GM12873 (cell line): Measurements from ENCODE around the gene NANOS3.

Source experiments
- TF ChIP-seq, protein P1 (sequence below): IDR thresholded peaks from 2 replicates; pipeline ENCODE4 v1.5.1; 2012; ENCODE audit warnings: low read depth, mild to moderate bottlenecking, moderate library complexity, low read length, control low read depth; ENCODE audit not compliant: insufficient read depth; ENCODE audit errors: missing control alignments

Gene NANOS3

DNA sequence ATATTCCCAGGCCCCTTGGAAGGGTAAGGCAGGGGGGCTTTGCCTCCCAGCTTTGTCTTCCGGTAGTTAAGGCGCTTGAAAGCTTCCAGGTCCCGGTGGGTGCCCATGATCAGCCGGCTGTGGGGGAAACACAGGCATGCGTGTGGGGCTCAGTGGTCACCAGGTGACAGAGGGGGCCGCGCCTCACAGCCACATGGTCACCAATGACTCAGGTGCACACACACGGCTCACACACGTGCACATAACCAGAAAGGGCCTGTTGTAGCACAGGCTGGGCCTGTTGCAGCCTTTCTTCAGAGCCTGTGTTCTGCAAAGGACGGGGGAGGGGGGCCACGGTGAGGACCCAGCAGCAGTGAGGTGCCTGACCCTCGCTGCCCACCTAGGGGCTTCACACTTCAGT lies 5.9 kb downstream of the NANOS3 start:
- TF ChIP-seq, protein P1, sequence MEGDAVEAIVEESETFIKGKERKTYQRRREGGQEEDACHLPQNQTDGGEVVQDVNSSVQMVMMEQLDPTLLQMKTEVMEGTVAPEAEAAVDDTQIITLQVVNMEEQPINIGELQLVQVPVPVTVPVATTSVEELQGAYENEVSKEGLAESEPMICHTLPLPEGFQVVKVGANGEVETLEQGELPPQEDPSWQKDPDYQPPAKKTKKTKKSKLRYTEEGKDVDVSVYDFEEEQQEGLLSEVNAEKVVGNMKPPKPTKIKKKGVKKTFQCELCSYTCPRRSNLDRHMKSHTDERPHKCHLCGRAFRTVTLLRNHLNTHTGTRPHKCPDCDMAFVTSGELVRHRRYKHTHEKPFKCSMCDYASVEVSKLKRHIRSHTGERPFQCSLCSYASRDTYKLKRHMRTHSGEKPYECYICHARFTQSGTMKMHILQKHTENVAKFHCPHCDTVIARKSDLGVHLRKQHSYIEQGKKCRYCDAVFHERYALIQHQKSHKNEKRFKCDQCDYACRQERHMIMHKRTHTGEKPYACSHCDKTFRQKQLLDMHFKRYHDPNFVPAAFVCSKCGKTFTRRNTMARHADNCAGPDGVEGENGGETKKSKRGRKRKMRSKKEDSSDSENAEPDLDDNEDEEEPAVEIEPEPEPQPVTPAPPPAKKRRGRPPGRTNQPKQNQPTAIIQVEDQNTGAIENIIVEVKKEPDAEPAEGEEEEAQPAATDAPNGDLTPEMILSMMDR = no peak

DNA sequence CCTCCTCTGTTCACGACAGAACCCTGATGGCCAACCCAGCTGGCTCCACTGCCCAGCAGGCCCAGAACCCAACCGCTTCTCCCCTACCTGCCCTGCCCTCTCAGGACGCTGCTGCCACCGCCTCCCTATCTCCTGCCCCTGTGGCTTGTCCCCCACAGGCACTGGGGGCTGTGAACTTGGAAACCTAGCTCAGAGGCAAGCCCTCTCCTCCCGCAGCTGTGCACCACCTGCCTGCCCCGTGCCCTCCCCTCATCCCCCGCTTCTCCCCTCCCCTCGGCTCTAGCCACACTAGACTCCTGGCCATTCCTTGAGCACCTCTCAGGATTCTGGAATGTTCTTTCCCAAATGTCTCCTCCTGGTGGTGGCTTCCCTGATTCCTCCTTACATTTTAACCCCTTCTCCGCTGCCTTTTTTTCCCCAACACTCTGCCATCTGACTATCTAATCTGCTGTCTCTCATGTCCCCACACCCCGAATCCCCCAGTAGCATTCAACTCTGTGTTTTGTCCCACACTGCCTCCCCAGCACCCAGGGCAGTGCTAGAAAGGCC lies 6.7 kb downstream of the NANOS3 start:
- TF ChIP-seq, protein P1 = no peak

DNA sequence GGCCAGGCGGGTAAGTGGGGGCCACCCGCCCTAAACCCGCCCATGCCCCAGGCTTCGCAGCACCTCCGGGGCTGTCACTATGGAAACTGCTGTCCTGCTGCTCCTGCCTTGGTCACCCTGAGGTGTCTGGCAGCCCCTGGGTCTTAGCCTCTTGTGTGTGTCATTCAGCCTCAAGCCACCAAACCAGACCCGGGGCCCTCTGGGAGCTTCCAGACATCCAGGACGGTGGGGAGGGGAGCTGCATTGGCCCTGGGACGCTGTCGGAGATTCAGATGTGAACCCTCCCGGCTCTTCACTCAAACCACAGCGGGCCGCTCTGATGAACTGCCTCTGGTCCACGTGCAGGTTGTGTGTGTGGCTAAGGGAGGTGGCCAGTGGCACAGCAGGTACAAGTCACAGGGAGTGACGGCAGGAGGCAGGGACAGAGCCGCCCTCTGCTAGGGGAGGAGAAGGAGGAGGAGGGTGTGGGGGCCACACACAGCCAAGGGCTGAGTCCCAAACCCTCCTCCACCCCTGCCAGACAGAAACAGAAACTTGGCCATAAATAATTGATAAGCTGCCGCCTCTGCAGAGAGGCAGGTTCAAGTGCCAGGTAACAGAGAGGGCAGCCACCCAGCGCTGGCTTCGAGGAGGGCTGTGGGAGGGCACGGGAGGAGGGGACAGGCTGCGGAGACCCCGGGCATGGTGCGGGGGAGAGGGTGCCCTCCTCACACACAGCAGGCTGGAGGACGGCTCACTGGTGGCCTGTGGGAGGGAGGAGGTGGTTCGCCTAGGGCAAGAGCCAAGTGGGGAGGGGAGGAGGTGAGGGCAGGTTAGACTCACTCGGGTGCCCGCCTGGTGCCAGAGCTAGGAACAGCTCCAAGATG lies 8.0 kb downstream of the NANOS3 start:
- TF ChIP-seq, protein P1 = no peak

DNA sequence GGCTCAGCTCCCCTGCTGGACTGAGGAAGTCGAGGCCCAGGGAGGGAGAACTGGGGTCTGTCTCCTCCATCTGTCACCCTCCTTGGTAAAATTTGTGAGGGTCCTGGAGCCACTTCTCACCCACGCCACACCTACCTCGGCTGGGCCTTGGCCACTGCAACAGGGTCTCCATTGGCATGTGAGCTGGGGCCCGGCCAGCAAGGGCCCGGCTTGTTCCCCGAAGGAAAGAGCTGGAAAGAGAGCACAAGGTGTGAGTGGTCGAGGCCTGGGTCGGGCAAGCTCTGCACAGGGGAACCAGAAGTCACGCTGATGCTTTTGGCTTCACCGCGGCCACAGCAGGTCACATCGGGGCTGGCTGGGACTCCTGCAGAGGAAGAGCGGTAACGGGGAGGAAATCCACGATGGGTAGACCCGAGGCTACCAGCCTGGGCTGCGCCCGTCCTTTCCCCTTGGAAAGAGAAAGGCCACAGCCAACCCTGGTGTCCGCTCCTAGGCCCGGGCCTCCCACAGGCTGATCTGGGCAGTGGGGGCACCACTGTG lies 9.0 kb downstream of the NANOS3 start:
- TF ChIP-seq, protein P1 = no peak

DNA sequence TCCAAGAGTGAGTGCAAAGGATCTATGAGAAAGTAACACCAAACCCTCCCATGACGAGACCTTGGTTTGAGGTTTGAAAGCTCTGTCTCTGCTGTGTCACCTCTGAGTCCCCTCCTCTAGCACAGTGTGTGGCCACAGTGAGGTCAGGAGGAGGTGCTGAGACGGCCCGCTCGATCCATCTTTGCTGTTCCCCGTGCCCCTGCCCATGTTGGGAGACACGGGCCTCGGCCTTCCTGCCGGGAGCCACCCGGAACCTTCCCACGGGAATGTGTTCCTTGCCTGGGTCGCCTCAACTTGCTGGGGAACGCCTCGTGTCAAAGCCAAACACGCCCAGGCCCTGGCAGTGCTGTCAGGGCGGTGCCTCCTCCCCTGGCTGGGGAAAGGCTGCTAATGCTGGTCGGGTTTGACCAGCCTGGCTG lies 10.1 kb downstream of the NANOS3 start:
- TF ChIP-seq, protein P1 = no peak

DNA sequence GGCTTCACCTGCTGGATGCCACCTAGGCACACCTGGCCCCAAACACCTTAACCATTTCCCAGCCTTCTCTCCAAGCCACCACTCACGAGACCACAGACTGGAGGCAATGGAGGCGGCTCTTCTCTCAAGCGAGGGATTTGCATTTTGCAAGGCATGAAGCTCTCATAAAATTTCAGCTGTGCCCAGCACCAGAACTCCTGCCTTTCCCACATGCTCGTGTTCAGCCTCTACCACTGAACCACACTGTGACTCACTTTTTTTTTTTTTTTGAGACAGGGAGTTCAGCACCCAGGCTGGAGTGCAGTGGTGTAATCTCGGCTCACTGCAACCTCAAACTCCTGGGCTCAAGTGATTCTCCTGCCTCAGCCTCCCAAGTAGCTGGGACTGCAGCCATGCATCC lies 10.6 kb downstream of the NANOS3 start:
- TF ChIP-seq, protein P1 = no peak

DNA sequence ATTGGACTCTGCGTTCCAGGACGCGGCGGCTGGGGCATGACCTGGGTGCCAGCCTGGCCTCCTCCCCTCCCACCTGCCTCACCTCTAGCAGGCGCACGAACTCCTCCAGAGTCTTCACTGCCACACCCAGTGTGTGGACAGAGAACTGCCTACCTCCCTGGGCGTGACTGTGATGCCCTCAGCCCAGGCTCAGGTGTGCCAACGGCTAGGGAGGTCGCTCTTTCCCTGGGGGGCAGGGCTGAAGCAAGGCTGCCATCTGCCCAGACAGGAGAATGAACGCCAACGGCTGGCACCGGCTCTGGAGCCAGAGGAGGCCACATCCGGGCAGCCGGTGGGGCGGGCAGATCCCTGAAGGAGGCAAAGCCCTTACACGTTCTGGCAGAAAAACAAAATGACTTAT lies 11.3 kb downstream of the NANOS3 start:
- TF ChIP-seq, protein P1 = no peak
